ENCODE data around the gene USP4. TPM values are rescaled to one million over a fixed set of nuclear protein-coding genes. Genes with fewer than 3 reads are reported as not detected.

The USP4 gene
- total and polyA plus RNA-seq, 2 of the 8 experiments (the other 6 are each of a cell fraction or from before 2014, with no cell fraction given): 16.0 to 27.8 TPM

GRCh38 chr3:49310677-49311076 is 29.2 kb downstream of the USP4 start:
- H4K5ac ChIP-seq (ENCODE audit: insufficient read length, low read depth, low read length): no peak overlapping the region
- no peak overlapping the region for H2BK120ac ChIP-seq (replicated peaks; ENCODE audit: low read depth, low read length)
- no peak overlapping the region for H3K18ac ChIP-seq (ENCODE audit: extremely low read depth, low read length)
- H3K4me3 ChIP-seq (ENCODE audit: extremely low read depth in 1 of 4, insufficient read depth in 2 of 4, low read depth in 3 of 4, low read length in 4 of 4): no peak overlapping the region
- H3K27ac ChIP-seq (ENCODE audit: low read depth, low read length): no peak overlapping the region
- no peak overlapping the region for H2AFZ ChIP-seq (ENCODE audit: low read length)
- no peak overlapping the region for H2AK5ac ChIP-seq (ENCODE audit: low read depth, low read length)
- H3K14ac ChIP-seq (ENCODE audit: insufficient read length): no peak overlapping the region
- H2BK15ac ChIP-seq (ENCODE audit: low read length): no peak overlapping the region
- H3K23ac ChIP-seq (ENCODE audit: insufficient read length): no peak overlapping the region
- TF ChIP-seq TEAD4 (IDR thresholded peaks at IDR 0.05; ENCODE audit: low read depth, low read length) (no peak), MAX (IDR thresholded peaks at IDR 0.05) (no peak), CBX8 (IDR thresholded peaks at IDR 0.05; ENCODE audit: borderline replicate concordance, low read depth, low read length) (no peak), ZNF274 (IDR thresholded peaks at IDR 0.05; ENCODE audit: borderline replicate concordance, extremely low read depth, low read length) (no peak), SAP30 (IDR thresholded peaks at IDR 0.05; ENCODE audit: insufficient read depth, insufficient replicate concordance, low read length) (no peak), ATF2 (IDR thresholded peaks at IDR 0.05; ENCODE audit: low read length) (no peak), RAD21 (IDR thresholded peaks at IDR 0.05 in 1 of 2, conservative IDR thresholded peaks at IDR 0.05 in 1 of 2; ENCODE audit: low read depth in 2 of 2, low read length in 2 of 2) (no peak), ATF3 (IDR thresholded peaks at IDR 0.05; ENCODE audit: insufficient read depth, low read depth, low read length) (no peak), HDAC6 (IDR thresholded peaks at IDR 0.05; ENCODE audit: low read depth, low read length) (no peak), POLR2AphosphoS5 (IDR thresholded peaks at IDR 0.05; ENCODE audit: low read depth, low read length) (no peak)
- 100% methylated on average over 1 of the region's 1 CpG; no CpG with 5 or more reads in 1 of the 2 experiments for WGBS, 2 experiments (ENCODE audit: extremely low coverage in 1 of 2, insufficient coverage in 1 of 2, insufficient read length in 1 of 2, insufficient replicate concordance in 2 of 2, low coverage in 1 of 2, low lambda C conversion rate in 2 of 2, missing lambda C conversion rate in 1 of 2)
- no peaks in the 10 kb centered on the region for H3K27me3 ChIP-seq (replicated peaks in 1 of 4; ENCODE audit: control insufficient read depth in 3 of 4, extremely low read depth in 1 of 4, insufficient read depth in 3 of 4, low read length in 3 of 4)
- FAIRE-seq (no peak), DNase-seq (ENCODE audit: low read depth in 1 of 2, low spot score in 2 of 2) (no peak)
- CTCF ChIA-PET (ENCODE audit: partially characterized antibody): interaction anchor here (1.1 kb wide), 3 partner anchors 8 to 141 kb away, joined by 3 read pairs; no protein-coding TSS in a partner anchor
- no peak overlapping the region for H3K9ac ChIP-seq (replicated peaks in 1 of 4; ENCODE audit: extremely low read depth in 1 of 4, low read depth in 3 of 4, low read length in 3 of 4)
- no peaks in the 10 kb centered on the region for H3K9me3 ChIP-seq (ENCODE audit: insufficient read depth in 2 of 2, low read depth in 1 of 2, low read length in 1 of 2)
- H4K20me1 ChIP-seq (replicated peaks in 1 of 2; ENCODE audit: control insufficient read depth in 1 of 2, insufficient read depth in 2 of 2, low read length in 2 of 2): no peaks in the 10 kb centered on the region
- H4K8ac ChIP-seq (ENCODE audit: extremely low read depth, insufficient read depth, low read length): no peak overlapping the region
- no peaks in the 10 kb centered on the region for H3K79me2 ChIP-seq (ENCODE audit: control insufficient read depth in 1 of 2, insufficient read depth in 2 of 2, low read length in 2 of 2)
- no peak overlapping the region for H4K91ac ChIP-seq (replicated peaks; ENCODE audit: insufficient read length, low read length)
- POLR2A ChIA-PET (ENCODE audit: partially characterized antibody): no interaction called here
- H2BK5ac ChIP-seq (ENCODE audit: low read depth, low read length): no peak overlapping the region
- no peak overlapping the region for H3K56ac ChIP-seq (replicated peaks; ENCODE audit: insufficient read length, low read depth, low read length)
- H2BK12ac ChIP-seq (ENCODE audit: low read depth, low read length): no peak overlapping the region
- H3K4ac ChIP-seq (replicated peaks; ENCODE audit: insufficient read length, low read depth, low read length): no peak overlapping the region
- H3K23me2 ChIP-seq (ENCODE audit: low read depth, low read length): no peaks in the 10 kb centered on the region
- H3K4me2 ChIP-seq (ENCODE audit: insufficient read depth in 1 of 2, low read depth in 2 of 2, low read length in 2 of 2): no peak overlapping the region
- H3K4me1 ChIP-seq (replicated peaks in 1 of 4; ENCODE audit: control insufficient read depth in 3 of 4, insufficient read depth in 4 of 4, low read length in 3 of 4): no peaks in the 10 kb centered on the region
- H3K79me1 ChIP-seq (ENCODE audit: low read depth, low read length): no peaks in the 10 kb centered on the region
- H3K36me3 ChIP-seq (ENCODE audit: control insufficient read depth in 2 of 4, insufficient read depth in 4 of 4, low read length in 3 of 4): peaks cover 2 to 8% (median 4%) of the 10 kb centered on the region in 4 experiments; a peak in 6 of 8 replicates
- H2BK20ac ChIP-seq (ENCODE audit: low read length): no peak overlapping the region
